Sigmoid colon (tissue), 4 donors: Measurements from ENCODE around the gene PPP1R7.

Experiments
- CTCF ChIP-seq, 4 experiments: fragments of 450-650 bp in 3 of 4; fragments of 200-600 bp in 1 of 4; IDR thresholded peaks; one replicate each; pipeline ENCODE4 v1.5.1; 2016 to 2019; ENCODE audit warnings: antibody characterized with exemption in 4 of 4, mild to moderate bottlenecking in 3 of 4, moderate library complexity in 2 of 4
- EP300 ChIP-seq, 4 donors: sonication (generic); formaldehyde crosslinking; IDR thresholded peaks; one replicate each; pipeline ENCODE4 v1.6.1; 2017; ENCODE audit warnings: antibody characterized with exemption in 4 of 4
- POLR2A ChIP-seq, 2 donors: fragments of 450-650 bp; IDR thresholded peaks; one replicate each; pipeline ENCODE4 v1.6.1; 2016; ENCODE audit warnings: antibody characterized with exemption in 2 of 2, mild to moderate bottlenecking in 2 of 2, moderate library complexity in 2 of 2
- POLR2AphosphoS5 ChIP-seq, 4 donors: sonication (generic); formaldehyde crosslinking; IDR thresholded peaks; one replicate each; pipeline ENCODE4 v1.6.1; 2017; ENCODE audit warnings: antibody characterized with exemption in 4 of 4

- no peak for TF ChIP-seq EP300 (IDR thresholded peaks at IDR 0.05)
- TF ChIP-seq POLR2A (IDR thresholded peaks at IDR 0.05) = no peak
- no peak for TF ChIP-seq CTCF (IDR thresholded peaks at IDR 0.05)
- no peak for TF ChIP-seq POLR2AphosphoS5 (IDR thresholded peaks at IDR 0.05)
These were observed 43.0 kb downstream of the PPP1R7 start for GRCh38 chr2:241193271-241193670.
